Parathyroid adenoma (tissue), 2 donors: Measurements from ENCODE around the gene TNP1.

Source experiments
- H2AFZ ChIP-seq: fragments of 300-600 bp; sonication (generic); one replicate; pipeline ENCODE4 v1.7.0; 2017; ENCODE audit warnings: antibody characterized with exemption, mild to moderate bottlenecking
- H3K27ac ChIP-seq: fragments of 300-600 bp; sonication (generic); one replicate; pipeline ENCODE4 v1.7.0; 2017
- H3K27me3 ChIP-seq: fragments of 300-600 bp; sonication (generic); one replicate; pipeline ENCODE4 v1.7.0; 2017; ENCODE audit warnings: low read length; ENCODE audit not compliant: control insufficient read depth, insufficient read depth
- H3K36me3 ChIP-seq: fragments of 300-600 bp; sonication (generic); one replicate; pipeline ENCODE4 v1.7.0; 2017; ENCODE audit warnings: low read length; ENCODE audit not compliant: control insufficient read depth, insufficient read depth
- H3K4me1 ChIP-seq: fragments of 300-600 bp; sonication (generic); one replicate; pipeline ENCODE4 v1.7.0; 2017; ENCODE audit warnings: control low read depth
- H3K4me2 ChIP-seq: fragments of 300-600 bp; sonication (generic); one replicate; pipeline ENCODE4 v1.7.0; 2017; ENCODE audit warnings: low read length
- H3K4me3 ChIP-seq: fragments of 300-600 bp; sonication (generic); one replicate; pipeline ENCODE4 v1.7.0; 2017; ENCODE audit warnings: low read depth, low read length
- H3K79me2 ChIP-seq: fragments of 300-600 bp; sonication (generic); one replicate; pipeline ENCODE4 v1.7.0; 2017; ENCODE audit warnings: control low read depth
- H3K9ac ChIP-seq: fragments of 300-600 bp; sonication (generic); one replicate; pipeline ENCODE4 v1.7.0; 2017; ENCODE audit warnings: mild to moderate bottlenecking
- H3K9me3 ChIP-seq: fragments of 300-600 bp; sonication (generic); one replicate; pipeline ENCODE4 v1.7.0; 2017; ENCODE audit warnings: low read length; ENCODE audit not compliant: control insufficient read depth
- CTCF ChIP-seq: fragments of 300-600 bp; sonication (generic); IDR thresholded peaks from one replicate; pipeline ENCODE4 v1.7.0; 2017; ENCODE audit warnings: antibody characterized with exemption, mild to moderate bottlenecking
- donor health status: primary hyperparathyroidism.

TNP1 gene

DNA sequence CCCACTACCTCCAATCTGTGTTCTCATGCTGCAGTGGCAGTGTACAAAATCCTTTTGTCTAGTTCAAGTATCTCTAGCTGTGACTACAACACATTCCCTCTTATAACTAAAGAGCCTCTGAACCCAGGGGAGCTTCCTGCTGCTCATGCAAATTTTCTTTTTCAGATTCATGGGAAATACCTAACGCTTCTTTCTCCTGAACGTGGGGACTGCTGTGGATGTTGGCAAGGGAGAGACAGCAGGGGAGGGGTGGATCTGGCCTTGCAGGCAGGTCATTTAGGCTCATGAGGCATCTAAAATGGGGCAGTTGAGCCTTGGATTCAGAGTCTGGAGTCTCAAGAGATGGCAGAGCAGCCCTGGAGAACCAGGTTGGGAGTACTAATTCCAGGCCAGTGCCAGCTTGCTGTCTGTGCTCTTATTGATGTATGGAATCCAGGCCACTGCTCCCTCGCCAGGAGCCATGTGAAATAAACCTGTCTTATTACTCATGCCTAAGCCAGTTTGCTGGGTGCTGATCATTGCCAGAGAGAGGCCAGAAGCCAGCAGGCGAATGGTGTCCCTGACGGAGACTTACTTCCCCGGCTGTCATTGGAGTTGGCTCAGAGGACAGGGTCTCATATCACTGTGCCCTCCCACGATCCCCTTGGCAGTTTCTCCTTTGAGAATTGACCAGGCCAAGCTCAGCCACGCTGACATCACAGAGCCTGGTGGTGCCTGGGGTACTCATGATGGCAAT, 29.2 kb upstream of the TNP1 start:
- no peak overlapping the region for H3K27ac ChIP-seq
- H3K9ac ChIP-seq, result no peak overlapping the region
- no peaks in the 10 kb centered on the region for H3K36me3 ChIP-seq

GRCh38 chr2:216888081-216888480, 28.2 kb upstream of the TNP1 start:
- no peak overlapping the region for H3K27ac ChIP-seq
- H3K4me3 ChIP-seq, result no peak overlapping the region

More for the DNA sequence above, 29.2 kb upstream of the TNP1 start:
- Histone ChIP-seq H3K79me2 (no peaks in the 10 kb centered on the region), H3K27me3 (no peaks in the 10 kb centered on the region), H2AFZ (no peak overlapping the region), H3K4me2 (no peak overlapping the region), H3K4me3 (no peak overlapping the region), H3K9me3 (no peaks in the 10 kb centered on the region), H3K4me1 (no peaks in the 10 kb centered on the region)
- TF ChIP-seq CTCF, result no peak

DNA sequence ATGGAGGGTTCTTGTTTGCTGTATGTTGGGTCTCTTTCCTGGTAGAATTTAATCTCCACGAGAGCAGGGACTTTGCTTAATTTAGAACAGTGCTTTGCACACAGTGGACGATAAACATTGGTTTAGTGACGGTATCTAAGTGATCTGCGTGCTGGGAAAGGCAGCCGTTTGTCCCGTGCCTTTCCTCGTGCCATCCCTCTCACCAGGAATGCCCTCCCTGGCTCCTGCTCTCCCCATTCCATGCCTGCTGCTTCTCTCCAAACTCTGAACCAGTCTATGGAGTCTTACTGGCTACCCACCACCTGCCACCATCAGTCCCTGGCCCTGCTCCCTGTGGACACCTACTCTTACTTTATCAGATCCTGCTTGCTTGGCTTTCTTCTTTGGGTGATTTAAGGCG, 27.3 kb upstream of the TNP1 start:
- no peaks in the 10 kb centered on the region for H3K9me3 ChIP-seq
- H3K4me2 ChIP-seq, result no peak overlapping the region
- H2AFZ ChIP-seq, result no peak overlapping the region
- H3K79me2 ChIP-seq, result no peaks in the 10 kb centered on the region
- H3K36me3 ChIP-seq, result no peaks in the 10 kb centered on the region
- no peak for TF ChIP-seq CTCF
- H3K9ac ChIP-seq, result no peak overlapping the region
- H3K27me3 ChIP-seq, result no peaks in the 10 kb centered on the region
- H3K4me1 ChIP-seq, result no peaks in the 10 kb centered on the region
- H3K4me3 ChIP-seq, result no peak overlapping the region
- H3K27ac ChIP-seq, result no peak overlapping the region

More at GRCh38 chr2:216888081-216888480, 28.2 kb upstream of the TNP1 start:
- Histone ChIP-seq H3K4me2 (no peak overlapping the region), H3K4me1 (no peaks in the 10 kb centered on the region), H2AFZ (no peak overlapping the region), H3K79me2 (no peaks in the 10 kb centered on the region), H3K9ac (no peak overlapping the region), H3K36me3 (no peaks in the 10 kb centered on the region), H3K9me3 (no peaks in the 10 kb centered on the region), H3K27me3 (no peaks in the 10 kb centered on the region)
- TF ChIP-seq CTCF, result no peak

- no peak for TF ChIP-seq CTCF
- no peaks in the 10 kb centered on the region for H3K4me1 ChIP-seq
- no peak overlapping the region for H2AFZ ChIP-seq
- no peak overlapping the region for H3K4me2 ChIP-seq
- no peak overlapping the region for H3K27ac ChIP-seq
- H3K9me3 ChIP-seq, result no peaks in the 10 kb centered on the region
- no peak overlapping the region for H3K4me3 ChIP-seq
- no peaks in the 10 kb centered on the region for H3K27me3 ChIP-seq
- no peak overlapping the region for H3K9ac ChIP-seq
- H3K36me3 ChIP-seq, result no peaks in the 10 kb centered on the region
- no peaks in the 10 kb centered on the region for H3K79me2 ChIP-seq
These were observed 25.3 kb upstream of the TNP1 start for GRCh38 chr2:216885117-216885553.

- H3K9ac ChIP-seq, result no peak overlapping the region
- H3K79me2 ChIP-seq, result no peaks in the 10 kb centered on the region
- no peaks in the 10 kb centered on the region for H3K9me3 ChIP-seq
- no peaks in the 10 kb centered on the region for H3K27me3 ChIP-seq
- no peak overlapping the region for H3K4me3 ChIP-seq
- H3K4me2 ChIP-seq, result no peak overlapping the region
- H3K27ac ChIP-seq, result no peak overlapping the region
- TF ChIP-seq CTCF, result no peak
- no peaks in the 10 kb centered on the region for H3K4me1 ChIP-seq
- no peaks in the 10 kb centered on the region for H3K36me3 ChIP-seq
- no peak overlapping the region for H2AFZ ChIP-seq
These were observed 24.5 kb upstream of the TNP1 start for GRCh38 chr2:216884347-216884746.
